GM12873 (cell line): ENCODE measurements around the gene MTHFD2.

Source experiments
- TF ChIP-seq, protein P1 (sequence below): IDR thresholded peaks from 2 replicates; pipeline ENCODE4 v1.5.1; 2012; ENCODE audit warnings: low read depth, mild to moderate bottlenecking, moderate library complexity, low read length, control low read depth; ENCODE audit not compliant: insufficient read depth; ENCODE audit errors: missing control alignments

Gene MTHFD2

GRCh38 chr2:74198461-74199274 lies at the start of gene MTHFD2:
Gene MTHFD2, plus strand, starts transcription at chr2:74198615. Its CDS starts 27 bp downstream, at chr2:74198642.
- TF ChIP-seq, protein P1, sequence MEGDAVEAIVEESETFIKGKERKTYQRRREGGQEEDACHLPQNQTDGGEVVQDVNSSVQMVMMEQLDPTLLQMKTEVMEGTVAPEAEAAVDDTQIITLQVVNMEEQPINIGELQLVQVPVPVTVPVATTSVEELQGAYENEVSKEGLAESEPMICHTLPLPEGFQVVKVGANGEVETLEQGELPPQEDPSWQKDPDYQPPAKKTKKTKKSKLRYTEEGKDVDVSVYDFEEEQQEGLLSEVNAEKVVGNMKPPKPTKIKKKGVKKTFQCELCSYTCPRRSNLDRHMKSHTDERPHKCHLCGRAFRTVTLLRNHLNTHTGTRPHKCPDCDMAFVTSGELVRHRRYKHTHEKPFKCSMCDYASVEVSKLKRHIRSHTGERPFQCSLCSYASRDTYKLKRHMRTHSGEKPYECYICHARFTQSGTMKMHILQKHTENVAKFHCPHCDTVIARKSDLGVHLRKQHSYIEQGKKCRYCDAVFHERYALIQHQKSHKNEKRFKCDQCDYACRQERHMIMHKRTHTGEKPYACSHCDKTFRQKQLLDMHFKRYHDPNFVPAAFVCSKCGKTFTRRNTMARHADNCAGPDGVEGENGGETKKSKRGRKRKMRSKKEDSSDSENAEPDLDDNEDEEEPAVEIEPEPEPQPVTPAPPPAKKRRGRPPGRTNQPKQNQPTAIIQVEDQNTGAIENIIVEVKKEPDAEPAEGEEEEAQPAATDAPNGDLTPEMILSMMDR: peak; percentile 87

- TF ChIP-seq, protein P1: no peak
Observed at GRCh38 chr2:74149247-74149525, 49.2 kb upstream of the MTHFD2 start.

DNA sequence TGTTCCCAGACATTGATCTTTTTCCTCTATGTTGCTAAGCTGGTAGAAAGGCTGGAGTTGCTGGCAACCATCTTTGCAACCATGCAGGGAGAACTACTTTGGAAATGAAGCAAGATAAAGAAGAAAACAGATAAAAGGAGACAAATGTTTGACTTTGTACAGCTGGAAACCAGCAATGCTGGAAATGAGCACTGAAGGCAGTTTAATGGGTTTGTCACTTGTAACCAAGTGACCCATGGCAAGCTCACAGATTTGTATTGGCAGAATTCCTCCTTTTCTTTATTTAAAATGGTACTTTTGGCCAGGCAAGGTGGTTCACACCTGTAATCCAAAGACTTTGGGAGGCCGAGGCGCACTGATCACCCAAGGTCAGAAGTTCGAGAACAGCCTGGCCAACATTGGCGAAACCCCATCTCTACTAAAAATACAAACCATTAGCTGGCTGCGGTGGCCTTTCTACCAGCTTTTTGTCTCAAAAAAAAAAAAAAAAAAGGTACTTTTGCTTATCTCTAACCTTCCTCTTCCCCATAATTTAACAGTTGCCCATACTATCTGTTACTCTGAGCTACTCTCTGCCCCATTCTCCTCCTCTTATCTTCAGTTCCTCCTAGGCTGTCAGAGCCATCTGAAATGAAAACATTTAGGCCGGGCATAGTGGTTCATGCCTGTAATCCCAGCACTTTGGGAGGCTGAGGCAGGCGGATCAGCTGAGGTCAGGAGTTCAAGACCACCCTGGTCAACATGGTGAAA lies 48.7 kb upstream of the MTHFD2 start:
- TF ChIP-seq, protein P1: no peak

GRCh38 chr2:74152954-74153353 lies 45.5 kb upstream of the MTHFD2 start:
- TF ChIP-seq, protein P1: no peak

DNA sequence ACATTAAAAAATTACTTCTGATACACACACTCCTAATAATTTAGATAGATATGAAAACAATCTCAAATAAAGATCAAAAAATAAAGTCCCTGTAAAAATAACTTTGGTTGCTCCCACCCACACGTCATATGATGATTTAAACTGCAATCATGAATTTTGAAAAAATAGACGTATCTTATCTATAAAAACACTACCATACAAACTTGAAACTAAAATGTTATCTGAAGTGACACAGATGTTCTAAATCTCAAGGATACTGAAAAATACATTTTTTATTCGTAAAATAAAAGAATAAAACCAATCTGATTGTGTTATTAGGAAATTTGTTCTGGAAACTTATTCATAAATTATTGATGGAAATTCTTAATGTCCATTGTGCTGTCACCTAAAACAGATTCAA lies 42.6 kb upstream of the MTHFD2 start:
- TF ChIP-seq, protein P1: no peak

- TF ChIP-seq, protein P1: no peak
Observed at GRCh38 chr2:74162951-74163350, 35.5 kb upstream of the MTHFD2 start.

DNA sequence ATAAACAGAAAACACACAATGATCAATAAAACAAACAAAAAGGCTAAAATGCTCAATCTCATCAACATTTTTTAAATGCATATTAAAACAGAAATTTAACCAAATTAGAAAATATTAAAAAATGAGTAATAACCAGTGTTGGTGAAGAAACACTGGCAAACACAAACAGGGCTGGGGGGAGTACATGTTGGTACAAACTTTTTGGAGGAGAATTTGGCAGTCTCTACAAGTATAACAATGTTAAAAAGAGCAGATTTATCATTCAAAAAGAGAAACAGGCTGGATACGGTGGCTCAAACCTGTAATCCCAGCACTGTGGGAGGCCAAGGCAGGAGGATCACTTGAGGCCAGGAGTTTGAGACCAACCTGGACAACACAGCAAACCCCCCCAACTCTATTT lies 33.7 kb upstream of the MTHFD2 start:
- TF ChIP-seq, protein P1: no peak
